HG03045 (cell line): ENCODE measurements around the gene CLBA1.

Experiments used
- ATAC-seq: cut with Tn5 transposase; IDR thresholded peaks from one replicate; pipeline ENCODE4 v1.9.1; 2021; ENCODE audit warnings: mild to moderate bottlenecking, moderate library complexity; ENCODE audit not compliant: unreplicated experiment

CLBA1 gene

GRCh38 chr14:105042813-105043212 is 57.2 kb downstream of the CLBA1 start:
- no peak for ATAC-seq

DNA sequence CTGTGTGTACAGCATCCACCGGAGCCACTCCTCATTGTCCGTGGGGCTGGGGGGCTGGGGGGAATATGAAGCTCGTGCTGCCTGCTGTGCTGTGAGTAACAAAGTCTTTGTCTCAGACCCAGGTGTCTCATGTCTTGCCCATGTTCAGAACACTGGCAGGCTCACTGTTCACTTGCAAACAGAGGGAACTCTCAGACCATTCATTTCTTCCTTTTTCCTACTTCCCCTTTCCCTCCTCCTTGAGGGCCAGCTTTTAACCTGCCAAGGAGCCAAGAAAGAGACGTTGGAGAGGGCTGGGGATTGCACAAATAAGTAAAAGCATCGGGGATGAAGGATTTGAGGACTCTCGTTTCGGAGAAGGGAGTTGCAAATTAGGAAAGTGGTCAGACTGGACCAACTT is 58.1 kb downstream of the CLBA1 start:
- ATAC-seq = no peak
